ENCODE data around the gene GDA.

The GDA gene

DNA sequence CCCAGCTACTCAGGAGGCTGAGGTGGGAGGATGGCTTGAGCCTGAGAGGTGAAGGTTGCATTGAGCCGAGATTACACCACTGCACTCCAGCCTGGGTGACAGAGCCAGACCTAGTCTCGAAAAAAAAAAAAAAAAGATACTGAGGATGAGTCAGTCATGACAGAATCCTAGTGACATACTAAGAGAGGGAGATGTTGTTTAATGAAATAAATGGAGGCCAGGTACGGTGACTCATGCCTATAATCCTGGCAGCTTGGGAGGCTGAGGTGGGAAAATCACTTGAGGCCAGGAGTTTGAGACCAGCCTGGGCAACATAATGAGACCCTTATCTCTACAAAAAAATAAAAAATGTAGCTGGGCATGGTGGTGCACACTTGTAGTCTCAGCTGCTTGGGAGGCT lies 108.6 kb downstream of the GDA start:
- TF ChIP-seq FOXP2 (optimal IDR thresholded peaks at IDR 0.05; ENCODE audit: borderline replicate concordance, extremely low read depth, extremely low read length, insufficient read depth) (no peak), POLR2AphosphoS5 (IDR thresholded peaks at IDR 0.05; ENCODE audit: low read depth, low read length) (no peak), TAF1 (IDR thresholded peaks at IDR 0.05; ENCODE audit: borderline replicate concordance, insufficient read depth, low read length) (no peak), SIN3A (IDR thresholded peaks at IDR 0.05; ENCODE audit: borderline replicate concordance, insufficient read depth, low read length) (no peak)
- TF ChIP-seq, protein P1, sequence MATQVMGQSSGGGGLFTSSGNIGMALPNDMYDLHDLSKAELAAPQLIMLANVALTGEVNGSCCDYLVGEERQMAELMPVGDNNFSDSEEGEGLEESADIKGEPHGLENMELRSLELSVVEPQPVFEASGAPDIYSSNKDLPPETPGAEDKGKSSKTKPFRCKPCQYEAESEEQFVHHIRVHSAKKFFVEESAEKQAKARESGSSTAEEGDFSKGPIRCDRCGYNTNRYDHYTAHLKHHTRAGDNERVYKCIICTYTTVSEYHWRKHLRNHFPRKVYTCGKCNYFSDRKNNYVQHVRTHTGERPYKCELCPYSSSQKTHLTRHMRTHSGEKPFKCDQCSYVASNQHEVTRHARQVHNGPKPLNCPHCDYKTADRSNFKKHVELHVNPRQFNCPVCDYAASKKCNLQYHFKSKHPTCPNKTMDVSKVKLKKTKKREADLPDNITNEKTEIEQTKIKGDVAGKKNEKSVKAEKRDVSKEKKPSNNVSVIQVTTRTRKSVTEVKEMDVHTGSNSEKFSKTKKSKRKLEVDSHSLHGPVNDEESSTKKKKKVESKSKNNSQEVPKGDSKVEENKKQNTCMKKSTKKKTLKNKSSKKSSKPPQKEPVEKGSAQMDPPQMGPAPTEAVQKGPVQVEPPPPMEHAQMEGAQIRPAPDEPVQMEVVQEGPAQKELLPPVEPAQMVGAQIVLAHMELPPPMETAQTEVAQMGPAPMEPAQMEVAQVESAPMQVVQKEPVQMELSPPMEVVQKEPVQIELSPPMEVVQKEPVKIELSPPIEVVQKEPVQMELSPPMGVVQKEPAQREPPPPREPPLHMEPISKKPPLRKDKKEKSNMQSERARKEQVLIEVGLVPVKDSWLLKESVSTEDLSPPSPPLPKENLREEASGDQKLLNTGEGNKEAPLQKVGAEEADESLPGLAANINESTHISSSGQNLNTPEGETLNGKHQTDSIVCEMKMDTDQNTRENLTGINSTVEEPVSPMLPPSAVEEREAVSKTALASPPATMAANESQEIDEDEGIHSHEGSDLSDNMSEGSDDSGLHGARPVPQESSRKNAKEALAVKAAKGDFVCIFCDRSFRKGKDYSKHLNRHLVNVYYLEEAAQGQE (IDR thresholded peaks at IDR 0.05; ENCODE audit: insufficient read depth in 1 of 2, low read depth in 2 of 2, low read length in 2 of 2) = no peak

DNA sequence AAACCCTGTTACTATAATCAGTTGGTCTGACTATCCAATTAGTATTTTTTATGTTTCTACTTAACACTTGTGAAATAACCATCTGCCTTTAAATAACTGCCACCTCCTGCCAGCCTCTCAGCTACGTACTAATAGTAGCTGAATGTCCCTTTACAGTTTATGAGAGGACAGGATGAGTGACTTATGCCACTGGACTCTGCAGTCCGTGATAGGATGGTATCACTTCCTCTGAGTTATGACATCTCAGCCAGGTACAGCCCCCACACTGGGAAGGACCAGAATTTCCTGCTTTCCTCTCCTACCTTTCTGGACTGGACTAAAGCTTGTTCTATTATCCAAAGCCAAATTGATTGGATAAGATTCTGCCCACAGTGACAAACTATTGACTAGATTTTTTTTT lies 112.8 kb downstream of the GDA start:
- TF ChIP-seq POLR2AphosphoS5 (IDR thresholded peaks at IDR 0.05; ENCODE audit: low read depth, low read length) = no peak
- no peak for TF ChIP-seq SIN3A (IDR thresholded peaks at IDR 0.05; ENCODE audit: borderline replicate concordance, insufficient read depth, low read length)
- TF ChIP-seq, protein P1 (IDR thresholded peaks at IDR 0.05; ENCODE audit: insufficient read depth in 1 of 2, low read depth in 2 of 2, low read length in 2 of 2) = no peak
- TF ChIP-seq TAF1 (IDR thresholded peaks at IDR 0.05; ENCODE audit: borderline replicate concordance, insufficient read depth, low read length) = no peak
- TF ChIP-seq FOXP2 (optimal IDR thresholded peaks at IDR 0.05; ENCODE audit: borderline replicate concordance, extremely low read depth, extremely low read length, insufficient read depth) = no peak

DNA sequence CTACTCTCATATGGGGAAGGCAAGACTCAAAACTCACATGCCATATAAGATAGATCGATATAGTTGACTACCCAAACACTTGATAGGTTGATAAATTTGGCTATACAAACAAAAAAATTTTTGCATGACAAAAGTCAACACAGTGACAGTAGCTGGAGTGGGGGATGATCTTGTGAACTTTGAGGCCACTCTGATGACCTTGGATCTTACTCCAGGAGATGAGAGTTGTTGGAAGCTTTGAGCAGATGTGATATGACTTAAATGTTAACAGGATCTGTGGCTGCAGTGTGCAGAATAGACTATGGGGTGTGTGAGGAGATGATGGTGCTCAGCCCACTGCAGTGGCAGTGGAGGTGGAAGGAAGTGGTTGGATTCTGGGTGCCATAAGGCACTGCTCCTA lies 114.3 kb downstream of the GDA start:
- TF ChIP-seq POLR2AphosphoS5 (IDR thresholded peaks at IDR 0.05; ENCODE audit: low read depth, low read length) (no peak), FOXP2 (optimal IDR thresholded peaks at IDR 0.05; ENCODE audit: borderline replicate concordance, extremely low read depth, extremely low read length, insufficient read depth) (no peak), TAF1 (IDR thresholded peaks at IDR 0.05; ENCODE audit: borderline replicate concordance, insufficient read depth, low read length) (no peak), SIN3A (IDR thresholded peaks at IDR 0.05; ENCODE audit: borderline replicate concordance, insufficient read depth, low read length) (no peak)
- TF ChIP-seq, protein P1 (IDR thresholded peaks at IDR 0.05; ENCODE audit: insufficient read depth in 1 of 2, low read depth in 2 of 2, low read length in 2 of 2) = no peak

DNA sequence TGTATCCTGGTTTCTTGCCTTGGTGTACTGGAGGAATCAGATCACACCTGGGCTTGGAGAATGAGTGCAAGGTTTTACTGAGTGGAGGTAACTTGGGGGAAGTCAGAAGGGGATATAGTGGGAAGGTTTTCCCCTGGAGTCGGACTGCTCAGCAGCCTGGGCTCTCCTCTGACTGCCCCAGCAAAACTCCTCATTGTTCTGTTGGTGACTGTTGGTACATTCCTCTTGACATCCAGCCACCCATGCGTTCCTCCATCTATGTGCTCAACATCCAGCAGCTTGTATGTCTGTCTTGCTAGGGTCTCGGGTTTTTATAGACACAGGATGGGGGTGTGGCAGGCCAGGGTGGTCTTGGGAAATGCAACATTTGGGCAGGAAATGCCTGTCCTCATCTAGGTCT lies 119.7 kb downstream of the GDA start:
- TF ChIP-seq FOXP2 (optimal IDR thresholded peaks at IDR 0.05; ENCODE audit: borderline replicate concordance, extremely low read depth, extremely low read length, insufficient read depth) (no peak), TAF1 (IDR thresholded peaks at IDR 0.05; ENCODE audit: borderline replicate concordance, insufficient read depth, low read length) (no peak), POLR2AphosphoS5 (IDR thresholded peaks at IDR 0.05; ENCODE audit: low read depth, low read length) (no peak), SIN3A (IDR thresholded peaks at IDR 0.05; ENCODE audit: borderline replicate concordance, insufficient read depth, low read length) (no peak)
- TF ChIP-seq, protein P1 (IDR thresholded peaks at IDR 0.05; ENCODE audit: insufficient read depth in 1 of 2, low read depth in 2 of 2, low read length in 2 of 2) = no peak

All from PFSK-1 (cell line).